GM19397 (cell line): ENCODE results near the gene BCL7C.
A peak's percentile ranks its signal among the peaks of the same experiment; 100 is the strongest.
"Not testable (repeated sequence)": the region's sequence is repeated elsewhere in the genome, so short reads cannot be mapped to it uniquely, and the experiment has no call there.

Experiments
- ATAC-seq: cut with Tn5 transposase; IDR thresholded peaks from one replicate; pipeline ENCODE4 v1.9.1; 2021; ENCODE audit warnings: mild to moderate bottlenecking, moderate library complexity; ENCODE audit not compliant: unreplicated experiment

The BCL7C gene

GRCh38 chr16:30896261-30896888, 2.5 kb upstream of the BCL7C start, which contains the start of gene CTF1:
CTF1 (plus strand) TSS chr16:30896614; CDS start chr16:30896644, 30 bp downstream.
- no peak for ATAC-seq

GRCh38 chr16:30895627-30896260, 1.9 kb upstream of the BCL7C start:
- ATAC-seq: no peak

GRCh38 chr16:30894540-30895368, 877 bp upstream of the BCL7C start:
- no peak for ATAC-seq

GRCh38 chr16:30893417-30893743, 497 bp downstream of the BCL7C start:
- peak; percentile 7 for ATAC-seq

- no peak for ATAC-seq
These were observed 1.0 kb downstream of the BCL7C start for GRCh38 chr16:30892670-30893416.

- not testable (repeated sequence) for ATAC-seq
These were observed 2.6 kb downstream of the BCL7C start for GRCh38 chr16:30891043-30891823.

- ATAC-seq: no peak
These were observed 4.2 kb downstream of the BCL7C start for GRCh38 chr16:30889721-30890120.

GRCh38 chr16:30888856-30889499, 4.9 kb downstream of the BCL7C start:
- no peak for ATAC-seq

- ATAC-seq: no peak
These were observed 6.0 kb downstream of the BCL7C start for GRCh38 chr16:30887927-30888326.

GRCh38 chr16:30886145-30886544, 7.7 kb downstream of the BCL7C start:
- no peak for ATAC-seq

GRCh38 chr16:30885196-30885595, 8.7 kb downstream of the BCL7C start:
- ATAC-seq: no peak

GRCh38 chr16:30884760-30885159, 9.1 kb downstream of the BCL7C start:
- ATAC-seq: no peak

GRCh38 chr16:30882429-30883310, 11.2 kb downstream of the BCL7C start:
- ATAC-seq: no peak

GRCh38 chr16:30876867-30877266, 17.0 kb downstream of the BCL7C start:
- no peak for ATAC-seq

GRCh38 chr16:30875871-30876801, 17.7 kb downstream of the BCL7C start:
- ATAC-seq: no peak

GRCh38 chr16:30874821-30875717, 18.8 kb downstream of the BCL7C start:
- peak; percentile 92 for ATAC-seq
